Lower lobe of right lung (tissue), 2 donors: ENCODE results near the gene PDGFC. TPM values are rescaled to one million over a fixed set of nuclear protein-coding genes. Genes with fewer than 3 reads are reported as not detected.

ENCODE experiments used
- ATAC-seq, 2 donors: fragments of 200-7000 bp; cut with Tn5 transposase; one replicate each; pipeline ENCODE4 v1.9.1; 2020 to 2022; ENCODE audit warnings: mild to moderate bottlenecking in 2 of 2, moderate library complexity in 2 of 2
- DNase-seq: peaks from one replicate; pipeline ENCODE4 v3.0.0-alpha.2; 2020
- H3K27ac ChIP-seq: fragments of 200-600 bp; one replicate; pipeline ENCODE4 v1.8.0; 2022
- H3K27me3 ChIP-seq: fragments of 200-600 bp; one replicate; pipeline ENCODE4 v1.8.0; 2022; ENCODE audit warnings: low read depth
- H3K36me3 ChIP-seq: fragments of 200-600 bp; one replicate; pipeline ENCODE4 v1.8.0; 2022; ENCODE audit warnings: mild to moderate bottlenecking
- H3K4me1 ChIP-seq: fragments of 200-600 bp; one replicate; pipeline ENCODE4 v1.8.0; 2022
- H3K4me3 ChIP-seq: fragments of 200-600 bp; one replicate; pipeline ENCODE4 v1.8.0; 2022; ENCODE audit warnings: mild to moderate bottlenecking
- H3K9me3 ChIP-seq: fragments of 200-600 bp; one replicate; pipeline ENCODE4 v1.8.0; 2022
- CTCF ChIP-seq: fragments of 200-600 bp; IDR thresholded peaks from one replicate; pipeline ENCODE4 v1.8.0; 2022; ENCODE audit warnings: antibody characterized with exemption, mild to moderate bottlenecking
- intact Hi-C: fragments of 100-400 bp; cut with DNase I; formaldehyde crosslinking; loops from one replicate; pipeline ENCODE4 v1.11.0; 2022
- total RNA-seq: library from RNA; stranded (reverse); fragmentation: NEBNext Ultra II Directional; extraction: Animal tissue kit (Norgen Biotek cat#: 25700); gene quantifications from one replicate; pipeline ENCODE4 v1.2.1, GENCODE V29; 2021
- donor health status: DM: no; HTN: yes; CAD: no; lungs with severe emphysema.

PDGFC gene
- total RNA-seq, 1 donor from 2014 or later, result 30.6 TPM

GRCh38 chr4:156950948-156951347 is 20.7 kb downstream of the PDGFC start:
- Histone ChIP-seq H3K27ac (no peak overlapping the region), H3K9me3 (no peaks in the 10 kb centered on the region), H3K27me3 (no peaks in the 10 kb centered on the region), H3K4me3 (no peak overlapping the region), H3K4me1 (peaks cover 28% of the 10 kb centered on the region), H3K36me3 (no peaks in the 10 kb centered on the region)
- DNase-seq, result no peak
- no peak for TF ChIP-seq CTCF
- ATAC-seq, result no peak
- intact Hi-C loops, result no loop called here

- TF ChIP-seq CTCF, result no peak
- Histone ChIP-seq H3K27me3 (no peaks in the 10 kb centered on the region), H3K27ac (peak overlapping the region; percentile 15), H3K4me3 (no peak overlapping the region), H3K4me1 (peaks cover 33% of the 10 kb centered on the region), H3K36me3 (no peaks in the 10 kb centered on the region), H3K9me3 (no peaks in the 10 kb centered on the region)
- intact Hi-C loops, result no loop called here
- ATAC-seq (no peak), DNase-seq (no peak)
Observed at GRCh38 chr4:156950090-156950489, 21.5 kb downstream of the PDGFC start.

- ATAC-seq (peak; percentile 93 to 97), DNase-seq (no peak)
- H3K9me3 ChIP-seq, result no peaks in the 10 kb centered on the region
- TF ChIP-seq CTCF, result no peak
- intact Hi-C loops, result no loop called here
- H3K27ac ChIP-seq, result peak overlapping the region; percentile 15
- peaks cover 33% of the 10 kb centered on the region for H3K4me1 ChIP-seq
- no peak overlapping the region for H3K4me3 ChIP-seq
- no peaks in the 10 kb centered on the region for H3K27me3 ChIP-seq
- H3K36me3 ChIP-seq, result no peaks in the 10 kb centered on the region
Observed at GRCh38 chr4:156949373-156949814, 22.2 kb downstream of the PDGFC start.

GRCh38 chr4:156948738-156949137 is 22.9 kb downstream of the PDGFC start:
- no peak overlapping the region for H3K4me3 ChIP-seq
- intact Hi-C loops, result no loop called here

GRCh38 chr4:156948133-156948532 is 23.5 kb downstream of the PDGFC start:
- Histone ChIP-seq H3K36me3 (no peaks in the 10 kb centered on the region), H3K27ac (no peak overlapping the region), H3K4me3 (no peak overlapping the region), H3K4me1 (peaks cover 34% of the 10 kb centered on the region), H3K9me3 (no peaks in the 10 kb centered on the region), H3K27me3 (no peaks in the 10 kb centered on the region)
- DNase-seq, result no peak
- intact Hi-C loops, result no loop called here
- no peak for TF ChIP-seq CTCF
- no peak for ATAC-seq

More at GRCh38 chr4:156948738-156949137, 22.9 kb downstream of the PDGFC start:
- no peaks in the 10 kb centered on the region for H3K9me3 ChIP-seq
- H3K4me1 ChIP-seq, result peaks cover 33% of the 10 kb centered on the region
- DNase-seq (no peak), ATAC-seq (peak in 1 of 2 donors; percentile 13)
- no peaks in the 10 kb centered on the region for H3K36me3 ChIP-seq
- TF ChIP-seq CTCF, result no peak
- no peak overlapping the region for H3K27ac ChIP-seq
- no peaks in the 10 kb centered on the region for H3K27me3 ChIP-seq
